WTC11 (cell line): ENCODE measurements around the gene MAGI3. TPM values are rescaled to one million over a fixed set of nuclear protein-coding genes. Genes with fewer than 3 reads are reported as not detected.

ENCODE experiments used
- ATAC-seq: fragments of 200-7000 bp; cut with Tn5 transposase; 2 replicates; pipeline ENCODE4 v1.10.0; 2021; ENCODE audit warnings: mild to moderate bottlenecking, moderate library complexity
- CTCF ChIA-PET: fragments of 300-600 bp; sonication (Branson Sonifier 250); formaldehyde crosslinking; loops from one replicate; lab custom pipeline; 2021; ENCODE audit warnings: antibody characterized with exemption; lab: Charles Lee
- POLR2A ChIA-PET: fragments of 350-600 bp; sonication (Branson Sonifier 250); formaldehyde crosslinking; loops from one replicate; lab custom pipeline; 2021; ENCODE audit warnings: antibody characterized with exemption; lab: Charles Lee
- DNase-seq: peaks from one replicate; pipeline ENCODE4 v3.0.0; 2021; ENCODE audit warnings: low spot score
- H3K27ac Mint-ChIP-seq: 2 replicates; pipeline ENCODE4 v1.8.0; 2021; ENCODE audit warnings: mixed read lengths
- H3K27me3 Mint-ChIP-seq: 2 replicates; pipeline ENCODE4 v1.8.0; 2021; ENCODE audit warnings: low read depth, mild to moderate bottlenecking, moderate library complexity, mixed read lengths
- H3K36me3 Mint-ChIP-seq: 2 replicates; pipeline ENCODE4 v1.8.0; 2021; ENCODE audit warnings: mixed read lengths
- H3K4me1 Mint-ChIP-seq: 2 replicates; pipeline ENCODE4 v1.8.0; 2022; ENCODE audit warnings: mixed read lengths
- H3K4me3 Mint-ChIP-seq: 2 replicates; pipeline ENCODE4 v1.8.0; 2021; ENCODE audit warnings: mild to moderate bottlenecking, moderate library complexity, mixed read lengths
- H3K9me3 Mint-ChIP-seq: 2 replicates; pipeline ENCODE4 v1.8.0; 2021; ENCODE audit warnings: mixed read lengths
- FOXK1 ChIP-seq: sonication (generic); formaldehyde crosslinking; IDR thresholded peaks from 2 replicates; pipeline ENCODE4 v1.8.0; 2022; ENCODE audit warnings: mild to moderate bottlenecking, moderate library complexity, missing genetic modification reagents
- GRHL2 ChIP-seq: fragments of 250-450 bp; sonication (Bioruptor Pico); IDR thresholded peaks from 2 replicates; pipeline ENCODE4 v1.8.0; 2022; ENCODE audit warnings: mild to moderate bottlenecking, moderate library complexity; ENCODE audit not compliant: insufficient replicate concordance, severe bottlenecking
- IRF2 ChIP-seq: sonication (generic); formaldehyde crosslinking; IDR thresholded peaks from 2 replicates; pipeline ENCODE4 v1.8.0; 2022; ENCODE audit warnings: low read depth, missing genetic modification reagents, borderline replicate concordance
- OVOL2 ChIP-seq: fragments of 250-450 bp; sonication (Bioruptor Pico); IDR thresholded peaks from 2 replicates; pipeline ENCODE4 v1.9.0; 2021; ENCODE audit warnings: mild to moderate bottlenecking, borderline replicate concordance
- SOX15 ChIP-seq: fragments of 250-450 bp; sonication (Bioruptor Pico); IDR thresholded peaks from 2 replicates; pipeline ENCODE4 v1.9.0; 2021; ENCODE audit warnings: mild to moderate bottlenecking
- ZNF232 ChIP-seq: sonication (generic); formaldehyde crosslinking; IDR thresholded peaks from 2 replicates; pipeline ENCODE4 v1.8.0; 2022; ENCODE audit warnings: mild to moderate bottlenecking, missing genetic modification reagents
- total RNA-seq: library from RNA; stranded (reverse); gene quantifications from 3 replicates; pipeline ENCODE4 v1.2.3, GENCODE V29; 2021
- TF ChIP-seq, protein P1 (sequence below): sonication (generic); formaldehyde crosslinking; IDR thresholded peaks from 2 replicates; pipeline ENCODE4 v1.8.0; 2022; ENCODE audit warnings: mild to moderate bottlenecking, missing genetic modification reagents
- TF ChIP-seq, protein P2 (sequence below): fragments of 250-450 bp; sonication (Bioruptor Pico); IDR thresholded peaks from 2 replicates; pipeline ENCODE4 v1.8.0; 2021; ENCODE audit warnings: mild to moderate bottlenecking
- TF ChIP-seq, protein P3 (sequence below): fragments of 250-450 bp; sonication (Bioruptor Pico); IDR thresholded peaks from 2 replicates; pipeline ENCODE4 v1.9.0; 2021; ENCODE audit warnings: mild to moderate bottlenecking, borderline replicate concordance
- TF ChIP-seq, protein P4 (sequence below): sonication (generic); formaldehyde crosslinking; IDR thresholded peaks from 2 replicates; pipeline ENCODE4 v1.8.1; 2023; ENCODE audit warnings: mild to moderate bottlenecking, missing genetic modification reagents, moderate library complexity
- TF ChIP-seq, protein P5 (sequence below): sonication (generic); formaldehyde crosslinking; IDR thresholded peaks from 2 replicates; pipeline ENCODE4 v1.8.0; 2023; ENCODE audit warnings: mild to moderate bottlenecking, missing genetic modification reagents
- TF ChIP-seq, protein P6 (sequence below): sonication (generic); formaldehyde crosslinking; IDR thresholded peaks from 2 replicates; pipeline ENCODE4 v1.8.1; 2022; ENCODE audit warnings: missing genetic modification reagents, borderline replicate concordance
- TF ChIP-seq, protein P7 (sequence below): sonication (generic); formaldehyde crosslinking; conservative IDR thresholded peaks from 2 replicates; pipeline ENCODE4 v1.8.1; 2022; ENCODE audit warnings: mild to moderate bottlenecking, missing genetic modification reagents
- TF ChIP-seq, protein P8 (sequence below): sonication (generic); formaldehyde crosslinking; IDR thresholded peaks from 2 replicates; pipeline ENCODE4 v1.8.0; 2023; ENCODE audit warnings: missing genetic modification reagents

MAGI3 gene
- total RNA-seq, 1 experiment from 2014 or later, result 9.7 TPM

DNA sequence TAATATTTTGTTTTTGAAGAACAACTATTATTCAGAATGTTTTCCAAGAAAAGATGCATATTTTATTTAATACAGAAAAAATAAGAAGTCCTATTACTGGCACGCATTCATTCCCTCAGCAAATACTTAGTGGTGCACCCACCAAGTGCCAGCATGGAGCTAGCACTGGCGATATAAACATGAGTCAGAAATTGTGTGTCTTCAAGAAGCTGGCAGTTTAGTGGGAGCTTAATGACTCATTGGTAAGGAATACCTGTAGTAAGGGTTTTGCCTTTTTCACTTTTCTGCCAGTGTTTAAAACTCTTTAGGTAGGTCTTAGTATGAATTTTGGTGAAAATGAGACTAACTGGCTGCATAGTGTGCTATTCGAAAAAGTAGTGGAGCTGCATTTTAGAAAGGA lies 6.3 kb downstream of the MAGI3 start (continued):
- TF ChIP-seq, protein P1, sequence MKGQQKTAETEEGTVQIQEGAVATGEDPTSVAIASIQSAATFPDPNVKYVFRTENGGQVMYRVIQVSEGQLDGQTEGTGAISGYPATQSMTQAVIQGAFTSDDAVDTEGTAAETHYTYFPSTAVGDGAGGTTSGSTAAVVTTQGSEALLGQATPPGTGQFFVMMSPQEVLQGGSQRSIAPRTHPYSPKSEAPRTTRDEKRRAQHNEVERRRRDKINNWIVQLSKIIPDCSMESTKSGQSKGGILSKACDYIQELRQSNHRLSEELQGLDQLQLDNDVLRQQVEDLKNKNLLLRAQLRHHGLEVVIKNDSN (CRISPR knock-in tag), result no peak
- no peak for TF ChIP-seq OVOL2

DNA sequence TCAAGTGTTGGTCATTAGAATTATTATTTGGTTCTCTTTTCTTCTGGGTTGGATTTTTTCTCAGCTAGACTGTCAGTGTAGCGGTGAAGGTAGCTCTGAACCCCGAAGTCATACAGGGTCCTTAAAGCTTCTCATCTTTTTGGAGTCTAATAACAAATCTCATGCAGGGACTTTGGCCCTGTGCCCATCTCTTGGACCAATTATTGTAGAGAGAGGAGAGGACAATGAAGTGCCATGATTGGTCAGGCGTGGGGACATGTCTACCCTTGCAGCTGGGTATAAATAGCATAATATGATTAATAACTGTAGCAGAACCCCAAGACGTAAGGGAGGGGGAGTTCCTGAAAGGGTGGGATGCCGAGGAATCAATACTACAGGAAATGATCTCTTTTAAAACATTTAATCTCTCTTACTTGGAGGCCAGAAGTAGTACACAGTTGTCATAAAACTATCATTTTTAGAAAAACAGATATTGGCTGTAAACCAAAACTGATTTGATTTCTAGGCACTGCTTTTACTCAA lies 8.8 kb downstream of the MAGI3 start:
- CTCF ChIA-PET, result no interaction called here

DNA sequence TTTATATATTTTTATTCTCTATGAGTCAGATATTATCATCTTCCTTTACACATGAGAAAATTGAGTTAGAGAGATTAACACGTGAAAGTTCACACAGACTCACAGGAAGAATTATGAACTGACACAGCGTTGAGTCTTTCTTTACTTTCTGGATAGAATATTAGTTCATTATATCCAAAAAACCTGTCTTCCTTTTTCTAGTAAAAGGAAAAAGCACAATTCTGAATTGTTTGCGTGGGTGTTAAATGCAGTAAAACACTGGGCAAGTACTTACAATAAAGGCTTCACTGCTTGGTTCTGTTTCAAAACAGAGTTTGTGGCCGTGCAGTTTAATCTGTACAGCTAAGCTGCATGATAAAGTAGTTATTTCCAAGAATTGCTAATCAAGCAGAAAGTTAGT lies 10.8 kb downstream of the MAGI3 start:
- Mint-ChIP-seq H3K27ac (no peak overlapping the region), H3K4me1 (peaks cover 17% of the 10 kb centered on the region), H3K27me3 (no peaks in the 10 kb centered on the region), H3K36me3 (no peaks in the 10 kb centered on the region), H3K4me3 (no peak overlapping the region), H3K9me3 (no peaks in the 10 kb centered on the region)
- ATAC-seq (no peak), DNase-seq (no peak)
- ChIA-PET CTCF (no interaction called here), POLR2A (no interaction called here)
- TF ChIP-seq, protein P2, sequence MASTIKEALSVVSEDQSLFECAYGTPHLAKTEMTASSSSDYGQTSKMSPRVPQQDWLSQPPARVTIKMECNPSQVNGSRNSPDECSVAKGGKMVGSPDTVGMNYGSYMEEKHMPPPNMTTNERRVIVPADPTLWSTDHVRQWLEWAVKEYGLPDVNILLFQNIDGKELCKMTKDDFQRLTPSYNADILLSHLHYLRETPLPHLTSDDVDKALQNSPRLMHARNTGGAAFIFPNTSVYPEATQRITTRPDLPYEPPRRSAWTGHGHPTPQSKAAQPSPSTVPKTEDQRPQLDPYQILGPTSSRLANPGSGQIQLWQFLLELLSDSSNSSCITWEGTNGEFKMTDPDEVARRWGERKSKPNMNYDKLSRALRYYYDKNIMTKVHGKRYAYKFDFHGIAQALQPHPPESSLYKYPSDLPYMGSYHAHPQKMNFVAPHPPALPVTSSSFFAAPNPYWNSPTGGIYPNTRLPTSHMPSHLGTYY, result no peak
- no peak for TF ChIP-seq SOX15
- TF ChIP-seq, protein P3, sequence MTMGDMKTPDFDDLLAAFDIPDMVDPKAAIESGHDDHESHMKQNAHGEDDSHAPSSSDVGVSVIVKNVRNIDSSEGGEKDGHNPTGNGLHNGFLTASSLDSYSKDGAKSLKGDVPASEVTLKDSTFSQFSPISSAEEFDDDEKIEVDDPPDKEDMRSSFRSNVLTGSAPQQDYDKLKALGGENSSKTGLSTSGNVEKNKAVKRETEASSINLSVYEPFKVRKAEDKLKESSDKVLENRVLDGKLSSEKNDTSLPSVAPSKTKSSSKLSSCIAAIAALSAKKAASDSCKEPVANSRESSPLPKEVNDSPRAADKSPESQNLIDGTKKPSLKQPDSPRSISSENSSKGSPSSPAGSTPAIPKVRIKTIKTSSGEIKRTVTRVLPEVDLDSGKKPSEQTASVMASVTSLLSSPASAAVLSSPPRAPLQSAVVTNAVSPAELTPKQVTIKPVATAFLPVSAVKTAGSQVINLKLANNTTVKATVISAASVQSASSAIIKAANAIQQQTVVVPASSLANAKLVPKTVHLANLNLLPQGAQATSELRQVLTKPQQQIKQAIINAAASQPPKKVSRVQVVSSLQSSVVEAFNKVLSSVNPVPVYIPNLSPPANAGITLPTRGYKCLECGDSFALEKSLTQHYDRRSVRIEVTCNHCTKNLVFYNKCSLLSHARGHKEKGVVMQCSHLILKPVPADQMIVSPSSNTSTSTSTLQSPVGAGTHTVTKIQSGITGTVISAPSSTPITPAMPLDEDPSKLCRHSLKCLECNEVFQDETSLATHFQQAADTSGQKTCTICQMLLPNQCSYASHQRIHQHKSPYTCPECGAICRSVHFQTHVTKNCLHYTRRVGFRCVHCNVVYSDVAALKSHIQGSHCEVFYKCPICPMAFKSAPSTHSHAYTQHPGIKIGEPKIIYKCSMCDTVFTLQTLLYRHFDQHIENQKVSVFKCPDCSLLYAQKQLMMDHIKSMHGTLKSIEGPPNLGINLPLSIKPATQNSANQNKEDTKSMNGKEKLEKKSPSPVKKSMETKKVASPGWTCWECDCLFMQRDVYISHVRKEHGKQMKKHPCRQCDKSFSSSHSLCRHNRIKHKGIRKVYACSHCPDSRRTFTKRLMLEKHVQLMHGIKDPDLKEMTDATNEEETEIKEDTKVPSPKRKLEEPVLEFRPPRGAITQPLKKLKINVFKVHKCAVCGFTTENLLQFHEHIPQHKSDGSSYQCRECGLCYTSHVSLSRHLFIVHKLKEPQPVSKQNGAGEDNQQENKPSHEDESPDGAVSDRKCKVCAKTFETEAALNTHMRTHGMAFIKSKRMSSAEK (CRISPR knock-in tag), result no peak
- TF ChIP-seq, protein P4, sequence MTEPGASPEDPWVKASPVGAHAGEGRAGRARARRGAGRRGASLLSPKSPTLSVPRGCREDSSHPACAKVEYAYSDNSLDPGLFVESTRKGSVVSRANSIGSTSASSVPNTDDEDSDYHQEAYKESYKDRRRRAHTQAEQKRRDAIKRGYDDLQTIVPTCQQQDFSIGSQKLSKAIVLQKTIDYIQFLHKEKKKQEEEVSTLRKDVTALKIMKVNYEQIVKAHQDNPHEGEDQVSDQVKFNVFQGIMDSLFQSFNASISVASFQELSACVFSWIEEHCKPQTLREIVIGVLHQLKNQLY (CRISPR knock-in tag), result no peak
- TF ChIP-seq, protein P5, sequence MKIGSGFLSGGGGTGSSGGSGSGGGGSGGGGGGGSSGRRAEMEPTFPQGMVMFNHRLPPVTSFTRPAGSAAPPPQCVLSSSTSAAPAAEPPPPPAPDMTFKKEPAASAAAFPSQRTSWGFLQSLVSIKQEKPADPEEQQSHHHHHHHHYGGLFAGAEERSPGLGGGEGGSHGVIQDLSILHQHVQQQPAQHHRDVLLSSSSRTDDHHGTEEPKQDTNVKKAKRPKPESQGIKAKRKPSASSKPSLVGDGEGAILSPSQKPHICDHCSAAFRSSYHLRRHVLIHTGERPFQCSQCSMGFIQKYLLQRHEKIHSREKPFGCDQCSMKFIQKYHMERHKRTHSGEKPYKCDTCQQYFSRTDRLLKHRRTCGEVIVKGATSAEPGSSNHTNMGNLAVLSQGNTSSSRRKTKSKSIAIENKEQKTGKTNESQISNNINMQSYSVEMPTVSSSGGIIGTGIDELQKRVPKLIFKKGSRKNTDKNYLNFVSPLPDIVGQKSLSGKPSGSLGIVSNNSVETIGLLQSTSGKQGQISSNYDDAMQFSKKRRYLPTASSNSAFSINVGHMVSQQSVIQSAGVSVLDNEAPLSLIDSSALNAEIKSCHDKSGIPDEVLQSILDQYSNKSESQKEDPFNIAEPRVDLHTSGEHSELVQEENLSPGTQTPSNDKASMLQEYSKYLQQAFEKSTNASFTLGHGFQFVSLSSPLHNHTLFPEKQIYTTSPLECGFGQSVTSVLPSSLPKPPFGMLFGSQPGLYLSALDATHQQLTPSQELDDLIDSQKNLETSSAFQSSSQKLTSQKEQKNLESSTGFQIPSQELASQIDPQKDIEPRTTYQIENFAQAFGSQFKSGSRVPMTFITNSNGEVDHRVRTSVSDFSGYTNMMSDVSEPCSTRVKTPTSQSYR (CRISPR knock-in tag), result no peak
- TF ChIP-seq, protein P6, sequence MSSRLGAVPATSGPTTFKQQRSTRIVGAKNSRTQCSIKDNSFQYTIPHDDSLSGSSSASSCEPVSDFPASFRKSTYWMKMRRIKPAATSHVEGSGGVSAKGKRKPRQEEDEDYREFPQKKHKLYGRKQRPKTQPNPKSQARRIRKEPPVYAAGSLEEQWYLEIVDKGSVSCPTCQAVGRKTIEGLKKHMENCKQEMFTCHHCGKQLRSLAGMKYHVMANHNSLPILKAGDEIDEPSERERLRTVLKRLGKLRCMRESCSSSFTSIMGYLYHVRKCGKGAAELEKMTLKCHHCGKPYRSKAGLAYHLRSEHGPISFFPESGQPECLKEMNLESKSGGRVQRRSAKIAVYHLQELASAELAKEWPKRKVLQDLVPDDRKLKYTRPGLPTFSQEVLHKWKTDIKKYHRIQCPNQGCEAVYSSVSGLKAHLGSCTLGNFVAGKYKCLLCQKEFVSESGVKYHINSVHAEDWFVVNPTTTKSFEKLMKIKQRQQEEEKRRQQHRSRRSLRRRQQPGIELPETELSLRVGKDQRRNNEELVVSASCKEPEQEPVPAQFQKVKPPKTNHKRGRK (CRISPR knock-in tag), result no peak
- TF ChIP-seq ZNF232 (CRISPR knock-in tag), result no peak
- TF ChIP-seq, protein P7, sequence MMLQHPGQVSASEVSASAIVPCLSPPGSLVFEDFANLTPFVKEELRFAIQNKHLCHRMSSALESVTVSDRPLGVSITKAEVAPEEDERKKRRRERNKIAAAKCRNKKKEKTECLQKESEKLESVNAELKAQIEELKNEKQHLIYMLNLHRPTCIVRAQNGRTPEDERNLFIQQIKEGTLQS, result no peak
- TF ChIP-seq, protein P8, sequence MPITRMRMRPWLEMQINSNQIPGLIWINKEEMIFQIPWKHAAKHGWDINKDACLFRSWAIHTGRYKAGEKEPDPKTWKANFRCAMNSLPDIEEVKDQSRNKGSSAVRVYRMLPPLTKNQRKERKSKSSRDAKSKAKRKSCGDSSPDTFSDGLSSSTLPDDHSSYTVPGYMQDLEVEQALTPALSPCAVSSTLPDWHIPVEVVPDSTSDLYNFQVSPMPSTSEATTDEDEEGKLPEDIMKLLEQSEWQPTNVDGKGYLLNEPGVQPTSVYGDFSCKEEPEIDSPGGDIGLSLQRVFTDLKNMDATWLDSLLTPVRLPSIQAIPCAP (CRISPR knock-in tag), result no peak
- TF ChIP-seq GRHL2 (CRISPR knock-in tag), result no peak

More for the DNA sequence above, 8.8 kb downstream of the MAGI3 start:
- Mint-ChIP-seq H3K27ac (no peak overlapping the region), H3K9me3 (no peaks in the 10 kb centered on the region), H3K4me3 (no peak overlapping the region), H3K27me3 (no peaks in the 10 kb centered on the region), H3K4me1 (peaks cover 11% of the 10 kb centered on the region), H3K36me3 (no peaks in the 10 kb centered on the region)
- DNase-seq (no peak), ATAC-seq (no peak)
- no peak for TF ChIP-seq FOXK1
- TF ChIP-seq IRF2 (CRISPR knock-in tag), result no peak
- POLR2A ChIA-PET, result no interaction called here
